HL-60 (cell line): Measurements from ENCODE around the gene FCHSD2.

Experiments
- CTCF ChIP-seq: IDR thresholded peaks from one replicate; pipeline ENCODE4 v1.5.1; 2011; ENCODE audit warnings: low read length, control low read depth, inconsistent platforms; ENCODE audit not compliant: insufficient read depth
- GABPA ChIP-seq: IDR thresholded peaks from 2 replicates; pipeline ENCODE4 v1.6.1; 2012; ENCODE audit warnings: low read depth
- POLR2AphosphoS5 ChIP-seq: IDR thresholded peaks from 2 replicates; pipeline ENCODE4 v1.6.1; 2012; ENCODE audit warnings: low read depth
- REST ChIP-seq: IDR thresholded peaks from 2 replicates; pipeline ENCODE4 v1.6.1; 2012; ENCODE audit warnings: low read depth; ENCODE audit not compliant: insufficient replicate concordance
- SPI1 ChIP-seq: IDR thresholded peaks from 2 replicates; pipeline ENCODE4 v1.6.1; 2012; ENCODE audit warnings: low read depth, mild to moderate bottlenecking, borderline replicate concordance

GRCh38 chr11:72901374-72901773 lies 240.7 kb downstream of the FCHSD2 start:
- TF ChIP-seq POLR2AphosphoS5 = no peak
- no peak for TF ChIP-seq CTCF
- TF ChIP-seq GABPA = no peak
- no peak for TF ChIP-seq REST
- no peak for TF ChIP-seq SPI1
